ENCODE measurements around the gene GPR137B.
"Not testable (repeated sequence)": the region's sequence is repeated elsewhere in the genome, so short reads cannot be mapped to it uniquely, and the experiment has no call there.

The GPR137B gene

DNA sequence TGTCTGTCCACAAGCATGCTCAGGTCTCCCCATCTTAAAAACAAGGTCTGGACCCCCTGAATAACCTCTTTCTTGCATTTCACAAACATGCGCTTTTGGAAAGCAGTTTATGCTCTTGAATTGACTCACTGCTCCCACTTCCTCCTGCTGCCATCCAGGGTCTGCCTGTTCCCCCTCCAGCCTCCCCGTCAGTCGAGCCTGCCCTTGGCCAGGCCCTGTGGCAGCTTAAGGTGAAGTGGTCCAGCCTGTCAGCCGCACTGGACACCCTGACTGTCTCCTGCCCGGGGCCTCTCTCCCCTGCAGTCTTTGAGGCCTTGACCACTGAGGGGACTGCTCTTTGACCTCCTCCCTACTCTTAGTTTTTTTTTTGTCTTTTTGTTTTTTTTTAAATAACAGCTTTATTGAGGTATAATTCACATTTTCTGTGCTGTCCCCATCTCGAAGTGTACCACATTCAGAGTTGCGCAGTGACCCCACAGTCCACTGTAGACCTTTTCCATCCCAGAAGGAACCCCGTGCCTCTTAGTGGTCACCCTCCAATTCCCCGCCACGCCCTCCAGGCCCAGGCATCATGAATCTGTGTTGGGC is 18.3 kb downstream of the GPR137B start:
- DNase-seq (ENCODE audit: low read depth in 2 of 2), result no peak

DNA sequence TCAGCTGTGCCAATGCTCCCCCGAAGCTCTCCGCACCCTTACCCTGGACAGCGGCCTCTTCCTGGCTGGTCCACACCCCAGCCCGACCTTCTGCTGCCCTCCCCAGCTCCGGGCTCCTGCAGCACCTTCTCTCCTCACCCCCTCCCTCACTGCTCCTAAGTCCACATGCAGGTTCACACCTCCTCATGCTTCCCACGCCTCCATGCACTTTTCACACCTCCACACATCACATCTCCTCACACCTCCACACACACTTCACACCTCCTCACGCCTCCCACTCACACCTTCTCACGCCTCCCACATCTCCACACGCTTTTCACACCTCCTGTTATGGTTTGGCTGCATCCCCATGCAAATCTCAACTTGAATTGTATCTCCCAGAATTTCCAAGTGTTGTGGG is 18.9 kb downstream of the GPR137B start:
- no peak for DNase-seq (ENCODE audit: low read depth in 2 of 2)

DNA sequence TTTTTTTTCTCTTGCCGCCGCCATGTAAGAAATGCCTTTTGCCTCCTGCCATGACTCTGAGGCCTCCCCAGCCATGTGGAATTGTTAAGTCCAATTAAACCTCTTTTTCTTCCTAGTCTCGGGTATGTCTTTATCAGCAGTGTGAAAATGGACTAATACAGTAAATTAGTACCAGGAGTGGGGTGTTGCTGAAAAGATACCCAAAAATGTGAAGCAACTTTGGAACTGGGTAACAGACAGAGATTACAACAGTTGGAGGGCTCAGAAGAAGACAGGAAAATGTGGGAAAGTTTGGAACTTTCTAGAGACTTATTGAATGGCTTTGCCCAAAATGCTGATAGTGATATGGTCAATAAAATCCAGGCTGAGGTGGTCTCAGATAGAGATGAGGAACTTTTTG is 19.4 kb downstream of the GPR137B start:
- not testable (repeated sequence) for DNase-seq (ENCODE audit: low read depth in 2 of 2)

DNA sequence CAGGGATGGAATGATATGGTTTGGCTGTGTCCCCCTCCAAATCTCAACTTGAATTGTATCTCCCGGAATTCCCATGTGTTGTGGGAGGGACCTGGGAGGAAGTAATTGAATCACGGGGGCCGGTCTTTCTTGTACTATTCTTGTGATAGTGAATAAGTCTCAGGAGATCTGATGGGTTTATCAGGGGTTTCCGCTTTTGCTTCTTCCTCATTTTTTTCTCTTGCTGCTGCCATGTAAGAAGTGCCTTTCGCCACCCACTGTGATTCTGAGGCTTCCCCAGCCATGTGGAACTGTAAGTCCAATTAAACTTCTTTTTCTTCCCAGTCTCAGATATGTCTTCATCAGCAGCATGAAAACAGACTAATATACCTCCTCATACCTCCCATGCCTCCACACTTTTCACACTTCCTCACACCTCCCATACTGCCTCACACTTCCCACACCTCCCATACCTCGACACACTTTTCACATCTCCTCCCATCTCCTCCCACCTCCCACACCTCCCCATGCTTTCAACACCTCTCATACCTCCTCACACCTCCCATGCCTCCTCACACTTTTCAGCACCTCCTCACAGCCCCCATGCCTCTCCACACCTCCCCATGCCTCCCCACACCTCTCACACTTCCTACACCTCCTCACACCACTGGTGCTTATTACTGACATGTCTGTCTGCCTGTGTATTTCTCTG is 21.3 kb downstream of the GPR137B start:
- no peak for DNase-seq (ENCODE audit: low read depth in 2 of 2)

DNA sequence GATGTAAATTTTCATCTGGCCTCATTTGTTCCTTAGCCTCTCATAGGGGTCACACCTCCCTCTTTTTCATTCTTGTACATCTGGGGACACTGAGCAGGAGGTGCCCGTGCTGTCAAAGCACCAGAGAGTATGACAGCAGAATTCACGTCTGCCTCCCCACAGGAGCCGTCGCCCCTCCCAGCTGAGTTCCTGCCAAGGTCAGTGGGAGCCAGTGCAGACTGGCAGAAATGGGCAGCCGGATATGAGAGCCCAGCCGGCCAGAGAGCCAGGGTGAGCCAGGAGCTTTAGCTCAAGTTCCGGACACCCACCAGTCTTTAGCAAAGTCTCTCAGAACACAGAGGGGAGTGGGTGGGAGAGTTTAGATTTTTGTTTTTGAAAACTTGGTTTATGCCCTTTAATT is 21.9 kb downstream of the GPR137B start:
- DNase-seq (ENCODE audit: low read depth in 2 of 2), result no peak

DNA sequence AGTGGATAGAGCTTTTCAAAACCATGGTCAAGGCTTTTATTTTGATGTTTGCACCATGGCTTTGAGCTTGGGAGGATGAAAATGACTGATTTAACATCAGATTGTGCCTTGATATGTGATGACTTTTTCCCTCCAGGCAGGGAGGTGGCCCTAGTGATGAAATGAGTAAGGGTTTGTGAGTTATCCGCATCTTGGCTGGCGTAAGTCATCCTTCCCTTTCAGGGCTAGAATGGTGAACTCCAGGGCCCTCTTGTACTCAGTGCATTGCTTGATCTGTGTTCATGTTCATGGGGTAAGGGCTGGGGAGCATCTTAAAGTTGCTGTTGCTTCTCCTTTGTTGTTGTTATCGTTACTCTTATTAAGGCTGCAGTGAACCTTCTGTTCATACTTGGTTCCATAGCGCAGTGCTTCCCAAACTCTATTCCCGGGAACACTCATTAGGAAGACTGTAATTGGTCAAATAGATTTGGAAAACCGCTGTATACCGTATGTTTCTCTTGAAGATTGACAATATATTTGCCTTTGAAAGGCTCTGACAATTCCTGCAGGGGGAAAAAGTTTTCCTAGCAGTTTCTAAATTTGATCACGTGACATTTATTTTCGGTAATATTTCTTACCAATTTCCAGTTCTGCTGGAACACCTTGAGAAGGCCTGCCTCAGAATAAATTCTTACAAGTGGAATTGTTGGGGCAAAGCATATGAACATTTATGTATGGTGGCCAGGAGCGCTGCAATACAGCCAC is 23.1 kb downstream of the GPR137B start:
- DNase-seq (ENCODE audit: low read depth in 2 of 2), result no peak

DNA sequence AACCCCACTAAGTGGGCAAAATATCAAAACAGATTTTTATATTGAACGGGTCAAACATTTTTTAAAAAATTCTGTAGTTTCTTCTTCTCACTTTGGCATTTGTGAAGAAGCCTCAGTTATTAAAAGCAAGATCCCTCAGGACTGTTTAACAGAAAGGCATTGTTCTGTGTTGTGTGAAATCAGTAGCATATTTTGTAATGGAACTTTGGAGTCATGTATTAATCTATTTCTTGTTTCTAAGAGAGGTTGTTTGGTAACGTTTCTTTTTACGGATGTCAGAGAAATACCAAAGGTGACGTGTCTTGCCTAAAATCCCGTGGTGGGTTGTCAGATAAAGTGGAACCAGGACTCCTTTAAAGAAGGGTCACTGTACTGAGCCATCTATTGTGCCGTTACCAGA is 23.7 kb downstream of the GPR137B start:
- DNase-seq (ENCODE audit: low read depth in 2 of 2), result no peak

DNA sequence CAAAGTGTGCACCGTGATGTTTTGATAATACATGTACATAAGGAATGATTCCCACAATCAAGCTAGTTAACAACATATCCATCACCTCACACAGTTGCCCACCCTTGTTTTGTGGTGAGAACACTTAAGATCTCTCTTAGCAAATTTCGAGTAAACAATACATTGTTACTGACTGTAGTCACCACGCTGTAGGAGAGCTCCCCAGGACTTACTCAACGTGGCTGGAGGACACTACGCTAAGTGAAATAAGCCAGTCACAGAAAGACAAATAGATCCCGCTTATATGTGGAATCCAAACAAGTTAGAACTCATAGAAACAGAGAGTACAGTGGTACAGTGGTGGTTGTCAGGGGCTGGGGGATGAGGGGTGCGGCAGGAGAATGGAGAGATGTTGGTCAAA is 24.8 kb downstream of the GPR137B start:
- no peak for DNase-seq (ENCODE audit: low read depth in 2 of 2)

DNA sequence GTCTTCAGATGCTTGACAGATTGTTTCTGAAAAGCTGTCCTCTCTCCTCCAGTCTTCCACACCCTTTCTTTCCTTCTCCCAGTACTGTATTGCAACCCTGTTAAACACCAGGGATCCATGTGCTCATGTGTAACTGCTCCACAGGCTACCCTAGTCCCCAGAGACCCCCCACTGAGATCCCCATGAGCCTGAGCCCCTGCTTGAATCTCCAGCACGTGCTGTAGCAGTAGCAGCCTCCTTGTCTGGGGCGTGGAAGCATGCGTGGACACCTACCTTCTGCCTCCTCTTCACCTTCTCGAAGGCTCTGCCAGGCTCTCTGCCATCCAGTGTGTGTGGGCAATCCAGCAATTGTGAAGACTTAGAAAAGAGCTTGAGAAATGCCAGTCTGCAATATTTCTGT is 25.2 kb downstream of the GPR137B start:
- DNase-seq (ENCODE audit: low read depth in 2 of 2), result no peak

DNA sequence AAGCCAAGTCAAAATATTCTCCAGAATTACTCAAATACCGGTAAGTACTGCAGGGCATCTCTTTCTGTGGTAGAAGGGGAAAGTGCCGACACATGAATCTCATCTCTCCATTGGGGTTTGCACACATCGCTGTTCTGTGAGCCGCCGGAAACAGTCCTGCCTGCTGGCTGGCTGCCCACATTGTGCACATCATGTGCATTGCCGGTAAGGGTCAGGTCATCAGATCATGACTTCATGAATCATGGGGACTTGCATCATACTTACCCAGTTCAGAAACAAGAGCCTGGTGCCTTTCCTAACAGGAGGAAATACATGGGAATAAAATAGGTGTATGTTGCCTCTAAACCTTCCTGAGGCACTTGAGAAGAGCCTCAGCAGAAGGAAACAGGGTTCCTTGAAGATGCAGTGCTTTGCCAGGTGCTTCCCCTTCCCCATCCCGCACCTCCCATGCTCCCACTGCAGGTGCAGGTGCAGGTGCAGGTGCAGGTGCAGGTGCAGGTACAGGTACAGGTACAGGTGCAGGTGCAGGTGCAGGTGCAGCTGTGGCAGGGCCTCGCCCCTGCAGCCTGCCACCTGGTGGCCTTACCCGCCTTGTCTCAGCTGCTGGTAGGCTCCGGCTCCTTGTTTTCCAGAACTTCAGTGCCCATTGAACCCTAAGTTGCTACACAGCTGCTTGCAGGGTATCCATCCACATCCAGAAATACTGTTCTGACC is 26.5 kb downstream of the GPR137B start:
- no peak for DNase-seq (ENCODE audit: low read depth in 2 of 2)

DNA sequence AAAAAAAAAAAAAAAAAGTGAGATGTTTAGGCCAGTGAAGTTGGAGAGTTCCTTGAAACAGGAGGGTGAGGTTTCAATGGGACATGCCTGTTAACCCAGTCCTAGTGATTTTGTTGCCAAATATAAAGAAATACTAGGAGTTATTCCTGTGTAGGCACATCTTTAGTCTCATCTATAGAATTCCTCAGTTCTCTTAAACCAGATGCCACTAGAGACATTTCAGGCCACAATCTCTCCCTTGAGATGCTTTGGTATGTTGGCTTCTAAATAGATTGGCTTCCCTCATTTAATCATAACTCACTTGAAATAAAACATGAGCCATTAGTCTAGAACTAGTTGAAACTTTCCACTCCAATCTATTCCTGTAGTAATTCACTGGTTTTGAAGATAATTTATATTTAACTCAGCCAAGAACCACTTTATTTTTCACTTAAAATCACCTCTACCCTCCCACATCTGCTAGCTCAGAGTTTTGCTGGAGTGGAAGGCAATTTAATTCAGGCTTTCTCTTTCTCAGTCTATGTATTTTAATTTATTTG is 29.8 kb downstream of the GPR137B start:
- no peak for DNase-seq (ENCODE audit: low read depth in 2 of 2)

DNA sequence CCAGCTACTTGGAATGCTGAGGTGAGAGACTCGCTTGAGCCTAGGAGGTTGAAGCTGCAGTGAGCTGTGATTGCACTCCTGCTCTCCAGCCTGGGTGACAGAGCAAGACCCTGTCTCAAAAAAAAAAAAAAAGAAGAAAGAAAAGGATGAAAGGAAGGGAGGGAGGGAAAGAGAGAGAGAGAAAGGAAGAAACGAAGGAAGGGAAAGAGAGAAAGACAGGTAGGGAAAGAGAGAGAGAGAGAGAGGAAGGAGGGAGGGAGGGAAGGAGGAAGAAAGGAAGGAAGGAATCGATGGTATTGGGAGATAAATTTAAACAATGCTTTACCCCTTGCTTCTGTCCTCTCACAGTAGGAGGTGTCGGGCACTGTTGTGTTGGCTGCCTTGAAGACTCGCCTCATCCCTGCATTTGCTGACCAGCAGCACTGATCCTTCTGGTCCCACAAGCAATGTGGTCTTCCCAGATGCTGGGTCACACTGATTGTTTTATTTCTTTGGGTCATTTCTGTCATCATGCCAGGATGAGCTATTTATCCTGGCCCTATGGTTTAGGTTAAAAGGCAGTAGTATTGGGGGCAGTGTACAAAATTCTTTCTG is 30.9 kb downstream of the GPR137B start:
- no peak for DNase-seq (ENCODE audit: low read depth in 2 of 2)

DNA sequence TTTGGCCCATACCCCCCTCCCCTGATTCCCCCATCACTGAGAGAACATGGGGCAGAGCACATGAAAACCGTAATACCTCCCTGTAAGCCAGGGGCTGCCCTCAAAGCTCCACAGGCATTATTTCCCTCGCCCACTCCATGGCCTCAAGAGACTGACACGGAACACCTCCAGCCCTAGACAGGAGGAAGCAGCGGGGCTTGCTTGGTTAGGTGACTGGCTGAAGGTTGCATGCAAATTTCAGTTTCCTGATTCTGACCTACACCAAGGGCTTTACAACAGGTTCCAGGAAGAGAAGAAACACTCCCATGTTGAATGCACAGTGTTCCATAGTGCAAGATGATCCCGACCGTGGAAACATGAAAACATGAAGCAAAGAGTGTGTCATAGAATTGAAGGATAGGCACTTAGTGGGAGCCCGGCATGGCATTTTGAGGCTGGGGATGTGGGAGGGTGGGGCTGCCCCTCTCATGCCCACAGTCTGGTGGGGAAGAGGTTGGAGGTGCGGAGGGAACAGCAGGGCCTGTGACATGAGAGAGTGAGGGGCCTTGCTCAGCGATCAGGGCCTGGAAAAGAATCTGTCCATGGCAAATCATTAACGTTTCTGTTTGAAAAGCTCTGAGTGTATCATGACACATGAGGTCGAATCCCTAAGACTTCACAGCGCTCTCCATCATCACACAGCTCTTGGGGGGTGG is 33.5 kb downstream of the GPR137B start:
- no peak for DNase-seq (ENCODE audit: low read depth in 2 of 2)

DNA sequence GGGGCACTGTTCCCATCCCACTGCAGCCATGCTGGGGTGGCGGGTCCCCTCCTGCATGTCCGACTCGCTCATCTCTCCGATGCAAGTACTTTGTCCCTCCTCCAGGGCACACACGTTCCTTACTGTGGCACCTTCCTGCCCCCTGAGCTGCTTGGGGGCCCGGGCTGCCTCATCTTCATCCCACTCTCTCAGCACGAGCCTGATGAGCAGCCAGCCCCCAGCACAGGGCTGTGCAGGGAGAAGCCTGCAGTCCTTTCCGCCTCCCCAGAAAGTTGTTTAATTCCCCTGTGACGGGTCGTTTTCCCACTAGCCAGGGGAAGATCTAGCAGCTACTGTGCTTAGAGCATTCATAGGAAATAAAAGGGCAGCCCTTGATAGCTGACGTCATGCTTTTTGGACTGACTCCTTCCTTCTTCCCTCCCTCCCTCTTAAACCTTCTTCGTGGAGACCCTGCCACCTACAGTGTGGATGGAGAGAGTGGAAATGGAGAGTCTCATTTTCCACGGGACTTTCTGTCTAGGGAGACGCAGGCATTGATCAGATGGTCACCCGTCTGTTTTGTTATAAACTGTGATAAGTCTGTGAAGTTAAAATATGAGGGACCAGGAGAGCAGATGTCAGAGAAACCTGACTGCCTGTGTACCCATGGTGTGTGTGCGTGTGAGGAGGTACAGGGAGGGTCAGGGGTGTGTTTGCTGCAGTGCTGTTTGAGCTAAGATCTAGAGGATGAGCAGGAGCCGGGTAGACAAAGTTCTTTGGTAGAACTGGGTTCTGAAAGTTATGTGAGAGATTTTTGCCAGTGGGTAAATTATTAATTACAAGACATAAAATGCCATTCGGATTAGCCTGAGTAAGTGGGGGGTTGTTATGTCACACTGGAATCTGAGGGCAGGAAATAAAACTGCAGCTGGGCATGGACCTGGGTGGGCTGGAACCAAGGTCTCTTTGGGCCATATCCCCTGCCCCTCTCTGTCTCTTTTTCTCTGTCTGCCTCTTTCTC is 34.3 kb downstream of the GPR137B start:
- DNase-seq (ENCODE audit: low read depth in 2 of 2), result no peak

DNA sequence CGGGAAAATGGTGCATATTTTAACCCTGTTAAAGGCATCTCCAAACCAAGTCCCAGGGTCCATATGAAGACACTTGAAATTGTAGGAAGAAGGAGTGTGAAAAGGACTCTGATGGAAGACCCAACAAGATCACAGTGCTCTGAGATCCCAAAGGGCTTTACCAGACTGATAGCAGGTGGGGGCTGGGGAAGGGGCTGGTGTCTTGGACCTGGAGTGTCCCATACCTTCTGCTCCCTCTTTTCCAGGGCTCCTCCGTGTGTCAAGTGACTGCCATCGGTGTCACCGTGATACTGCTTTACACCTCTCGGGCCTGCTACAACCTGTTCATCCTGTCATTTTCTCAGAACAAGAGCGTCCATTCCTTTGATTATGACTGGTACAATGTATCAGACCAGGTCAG is 37.3 kb downstream of the GPR137B start:
- no peak for DNase-seq (ENCODE audit: low read depth in 2 of 2)

DNA sequence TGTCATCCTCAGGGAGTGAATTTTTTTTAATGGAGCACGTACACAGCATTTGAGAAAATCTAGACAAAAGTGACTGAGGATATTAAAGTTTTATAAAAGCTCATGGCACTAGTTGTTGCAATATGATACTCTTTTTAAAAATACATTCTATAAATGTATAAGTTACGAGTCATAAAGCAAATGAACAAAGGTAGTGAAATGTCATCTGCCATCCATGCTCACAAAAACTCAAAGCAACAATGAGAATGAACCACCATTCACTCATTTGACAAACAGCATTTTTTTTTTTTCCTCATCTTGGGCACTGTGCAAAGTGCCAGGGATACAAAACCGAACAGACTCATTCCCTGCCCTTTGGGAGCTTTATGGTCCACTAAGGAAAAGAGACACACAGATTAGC is 38.7 kb downstream of the GPR137B start:
- no peak for DNase-seq (ENCODE audit: low read depth in 2 of 2)

DNA sequence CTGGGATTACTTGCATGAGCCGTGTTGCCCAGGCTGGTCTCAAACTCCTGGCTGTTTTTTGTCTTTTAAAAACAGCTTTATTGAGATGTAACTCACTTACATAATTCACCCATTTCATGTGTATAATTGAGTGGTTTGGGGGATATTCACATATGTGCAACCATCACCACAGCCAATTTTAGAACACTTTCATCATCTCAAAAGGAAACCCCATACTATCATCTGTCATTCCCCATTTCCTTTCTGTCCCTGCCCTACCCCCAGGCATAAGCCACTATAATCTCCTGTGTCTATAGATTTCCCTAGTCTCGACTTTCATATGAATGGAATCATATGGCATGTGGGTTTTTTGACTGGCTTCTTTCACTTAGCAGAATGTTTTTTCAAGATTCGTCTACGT is 43.3 kb downstream of the GPR137B start:
- no peak for DNase-seq (ENCODE audit: low read depth in 2 of 2)

DNA sequence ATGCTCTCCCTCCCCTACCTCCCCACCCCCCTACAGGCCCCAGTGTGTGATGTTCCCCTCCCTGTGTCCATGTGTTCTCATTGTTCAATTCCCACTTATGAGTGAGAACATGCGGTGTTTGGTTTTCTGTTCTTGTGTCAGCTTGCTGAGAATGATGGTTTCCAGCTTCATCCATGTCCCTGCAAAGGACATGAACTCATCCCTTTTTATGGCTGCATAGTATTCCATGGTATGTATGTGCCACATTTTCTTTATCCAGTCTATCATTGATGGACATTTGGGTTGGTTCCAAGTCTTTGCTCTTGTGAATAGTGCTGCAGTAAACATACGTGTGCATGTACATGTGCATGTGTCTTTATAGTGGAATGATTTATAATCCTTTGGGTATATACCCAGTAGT is 44.1 kb downstream of the GPR137B start:
- not testable (repeated sequence) for DNase-seq (ENCODE audit: low read depth in 2 of 2)

DNA sequence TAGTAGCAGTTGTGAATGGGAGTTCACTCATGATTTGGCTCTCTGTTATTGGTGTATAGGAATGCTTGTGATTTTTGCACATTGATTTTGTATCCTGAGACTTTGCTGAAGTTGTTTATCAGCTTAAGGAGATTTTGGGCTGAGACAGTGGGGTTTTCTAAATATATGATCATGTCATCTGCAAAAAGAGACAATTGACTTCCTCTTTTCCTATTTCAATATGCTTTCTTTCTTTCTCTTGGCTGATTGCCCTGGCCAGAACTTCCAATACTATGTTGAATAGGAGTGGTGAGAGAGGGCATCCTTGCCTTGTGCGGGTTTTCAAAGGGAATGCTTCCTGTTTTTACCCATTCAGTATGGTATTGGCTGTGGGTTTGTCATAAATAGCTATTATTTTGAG is 45.7 kb downstream of the GPR137B start:
- DNase-seq (ENCODE audit: low read depth in 2 of 2), result not testable (repeated sequence)

DNA sequence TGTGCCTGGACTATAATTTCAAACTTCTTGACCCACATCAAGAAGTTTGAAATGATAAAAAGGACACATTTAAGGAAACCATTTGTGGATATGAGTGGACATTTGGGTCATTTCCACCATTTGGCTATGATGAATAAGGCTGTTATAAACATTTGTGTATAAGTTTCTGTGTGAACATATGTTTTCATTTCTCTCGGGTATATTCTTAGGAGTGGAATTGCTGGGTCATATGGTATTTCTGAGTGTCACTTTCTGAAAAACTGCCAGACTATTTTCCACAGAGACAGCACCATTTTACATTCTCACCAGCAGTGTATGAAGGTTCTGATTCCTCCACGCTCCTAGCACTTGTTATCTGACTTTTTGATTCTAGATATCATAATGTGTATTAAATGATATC is 50.8 kb downstream of the GPR137B start:
- no peak for DNase-seq (ENCODE audit: low read depth in 2 of 2)

Data from stimulated activated CD4-positive, alpha-beta T cell treated with anti-CD3 and anti-CD28 coated beads, Interleukin-4, amount 100 ng/mL, for 48 hours (primary cell).